Ishikawa (cell line): Measurements from ENCODE around the gene GRM3.

Experiments used
- CEBPB ChIP-seq: IDR thresholded peaks from 2 replicates; pipeline ENCODE4 v1.6.1; 2012
- CREB1 ChIP-seq: IDR thresholded peaks from 2 replicates; pipeline ENCODE4 v1.6.1; 2012; ENCODE audit warnings: low read depth
- EP300 ChIP-seq: IDR thresholded peaks from 2 replicates; pipeline ENCODE4 v1.6.1; 2012; ENCODE audit warnings: borderline replicate concordance
- FOXM1 ChIP-seq: IDR thresholded peaks from 2 replicates; pipeline ENCODE4 v1.6.1; 2012; ENCODE audit warnings: low read depth, borderline replicate concordance
- TCF12 ChIP-seq: IDR thresholded peaks from 2 replicates; pipeline ENCODE4 v1.6.1; 2012; ENCODE audit warnings: low read depth
- YY1 ChIP-seq: IDR thresholded peaks from 2 replicates; pipeline ENCODE4 v1.6.1; 2012; ENCODE audit warnings: low read depth
- TF ChIP-seq, protein P1 (sequence below): IDR thresholded peaks from 2 replicates; pipeline ENCODE4 v1.6.1; 2012
- TF ChIP-seq, protein P2 (sequence below): IDR thresholded peaks from 2 replicates; pipeline ENCODE4 v1.6.1; 2012; ENCODE audit warnings: low read depth, mild to moderate bottlenecking

DNA sequence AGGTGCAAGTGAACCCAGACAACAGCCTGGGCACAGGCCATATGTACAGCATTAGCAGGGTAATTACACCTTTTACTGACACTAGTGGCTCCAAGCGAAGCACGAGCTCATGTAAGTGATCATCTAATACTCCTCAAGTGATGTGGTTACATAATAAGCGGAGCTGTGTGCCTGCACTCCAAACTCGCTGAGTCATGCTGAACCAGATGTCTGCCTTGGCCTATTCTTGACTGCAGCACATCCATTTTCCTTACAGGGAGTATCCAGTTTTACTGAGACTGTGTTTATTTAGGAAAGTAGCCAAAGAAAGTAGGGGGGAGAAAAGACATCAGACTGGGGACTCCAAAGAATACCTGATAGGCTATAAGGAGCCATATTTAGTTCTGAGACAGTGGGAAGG is 90.1 kb downstream of the GRM3 start:
- TF ChIP-seq YY1 (no peak), CEBPB (no peak), EP300 (no peak), CREB1 (no peak), FOXM1 (no peak), TCF12 (no peak)
- TF ChIP-seq, protein P1, sequence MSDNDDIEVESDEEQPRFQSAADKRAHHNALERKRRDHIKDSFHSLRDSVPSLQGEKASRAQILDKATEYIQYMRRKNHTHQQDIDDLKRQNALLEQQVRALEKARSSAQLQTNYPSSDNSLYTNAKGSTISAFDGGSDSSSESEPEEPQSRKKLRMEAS, result no peak
- TF ChIP-seq, protein P2, sequence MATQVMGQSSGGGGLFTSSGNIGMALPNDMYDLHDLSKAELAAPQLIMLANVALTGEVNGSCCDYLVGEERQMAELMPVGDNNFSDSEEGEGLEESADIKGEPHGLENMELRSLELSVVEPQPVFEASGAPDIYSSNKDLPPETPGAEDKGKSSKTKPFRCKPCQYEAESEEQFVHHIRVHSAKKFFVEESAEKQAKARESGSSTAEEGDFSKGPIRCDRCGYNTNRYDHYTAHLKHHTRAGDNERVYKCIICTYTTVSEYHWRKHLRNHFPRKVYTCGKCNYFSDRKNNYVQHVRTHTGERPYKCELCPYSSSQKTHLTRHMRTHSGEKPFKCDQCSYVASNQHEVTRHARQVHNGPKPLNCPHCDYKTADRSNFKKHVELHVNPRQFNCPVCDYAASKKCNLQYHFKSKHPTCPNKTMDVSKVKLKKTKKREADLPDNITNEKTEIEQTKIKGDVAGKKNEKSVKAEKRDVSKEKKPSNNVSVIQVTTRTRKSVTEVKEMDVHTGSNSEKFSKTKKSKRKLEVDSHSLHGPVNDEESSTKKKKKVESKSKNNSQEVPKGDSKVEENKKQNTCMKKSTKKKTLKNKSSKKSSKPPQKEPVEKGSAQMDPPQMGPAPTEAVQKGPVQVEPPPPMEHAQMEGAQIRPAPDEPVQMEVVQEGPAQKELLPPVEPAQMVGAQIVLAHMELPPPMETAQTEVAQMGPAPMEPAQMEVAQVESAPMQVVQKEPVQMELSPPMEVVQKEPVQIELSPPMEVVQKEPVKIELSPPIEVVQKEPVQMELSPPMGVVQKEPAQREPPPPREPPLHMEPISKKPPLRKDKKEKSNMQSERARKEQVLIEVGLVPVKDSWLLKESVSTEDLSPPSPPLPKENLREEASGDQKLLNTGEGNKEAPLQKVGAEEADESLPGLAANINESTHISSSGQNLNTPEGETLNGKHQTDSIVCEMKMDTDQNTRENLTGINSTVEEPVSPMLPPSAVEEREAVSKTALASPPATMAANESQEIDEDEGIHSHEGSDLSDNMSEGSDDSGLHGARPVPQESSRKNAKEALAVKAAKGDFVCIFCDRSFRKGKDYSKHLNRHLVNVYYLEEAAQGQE, result no peak
